ENCODE data around the gene PLB1.

Gene PLB1

DNA sequence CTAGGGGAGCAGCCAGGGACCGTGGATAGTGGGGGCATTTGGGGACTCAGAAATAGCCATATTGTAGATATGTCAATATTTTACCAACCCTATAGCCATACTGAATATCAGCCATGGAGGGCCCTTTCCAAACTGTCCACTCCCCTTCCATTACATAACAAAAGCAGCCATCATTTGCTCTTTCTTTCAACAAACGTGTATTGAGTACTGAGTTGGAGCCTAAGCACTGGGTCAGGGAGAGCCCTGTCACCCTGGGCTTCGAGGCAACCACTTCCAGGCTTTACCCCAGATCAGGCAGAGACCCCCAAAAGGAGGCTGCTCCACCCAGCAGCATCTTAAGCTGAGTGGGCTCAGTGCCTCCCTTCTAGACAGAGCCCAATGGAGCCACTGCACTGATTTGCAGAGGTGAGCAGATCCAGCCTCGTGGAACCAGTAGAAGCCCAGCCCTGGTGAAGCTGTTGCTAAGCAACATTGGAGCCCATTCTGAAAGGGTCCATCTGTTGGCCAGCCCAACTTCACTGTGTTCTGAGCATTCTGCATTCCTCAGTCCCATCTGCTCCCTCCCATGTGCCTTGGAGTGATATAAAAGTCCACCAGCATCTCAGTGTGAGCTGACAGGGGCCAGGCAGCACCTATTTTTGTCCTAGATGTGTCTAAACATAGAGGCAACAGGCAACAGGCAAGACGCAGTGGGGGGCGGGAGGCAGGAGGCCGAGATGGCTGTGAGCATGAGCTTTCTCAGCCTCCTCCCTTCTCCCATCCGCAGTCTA, 112.1 kb downstream of the PLB1 start:
- Histone ChIP-seq H3F3A (ENCODE audit: insufficient read depth, low read length) (no peaks in the 10 kb centered on the region), H2AFZ (ENCODE audit: low read length) (no peak overlapping the region), H3K9me2 (ENCODE audit: low read depth, low read length) (no peaks in the 10 kb centered on the region), H3K4me2 (ENCODE audit: low read length) (no peak overlapping the region), H3K4me1 (ENCODE audit: insufficient read depth, low read length, severe bottlenecking) (no peaks in the 10 kb centered on the region), H3K9me3 (ENCODE audit: low read length) (no peaks in the 10 kb centered on the region), H3K4me3 (ENCODE audit: low read depth, low read length, poor library complexity, severe bottlenecking) (no peak overlapping the region), H3K27ac (ENCODE audit: low read depth, low read length, poor library complexity, severe bottlenecking) (no peak overlapping the region), H3K79me2 (ENCODE audit: insufficient read depth, low read length) (no peaks in the 10 kb centered on the region), H3K36me3 (ENCODE audit: insufficient read depth, low read length) (no peaks in the 10 kb centered on the region), H3K9ac (ENCODE audit: low read length) (no peak overlapping the region), H4K20me1 (ENCODE audit: insufficient read depth, low read length) (no peaks in the 10 kb centered on the region), H3K27me3 (ENCODE audit: insufficient read depth, low read length) (peaks cover 4% of the 10 kb centered on the region; the same call in 1 of the 2 replicates)
- TF ChIP-seq EZH2 (IDR thresholded peaks at IDR 0.05; ENCODE audit: borderline replicate concordance, low read length): no peak
- TF ChIP-seq, protein P1, sequence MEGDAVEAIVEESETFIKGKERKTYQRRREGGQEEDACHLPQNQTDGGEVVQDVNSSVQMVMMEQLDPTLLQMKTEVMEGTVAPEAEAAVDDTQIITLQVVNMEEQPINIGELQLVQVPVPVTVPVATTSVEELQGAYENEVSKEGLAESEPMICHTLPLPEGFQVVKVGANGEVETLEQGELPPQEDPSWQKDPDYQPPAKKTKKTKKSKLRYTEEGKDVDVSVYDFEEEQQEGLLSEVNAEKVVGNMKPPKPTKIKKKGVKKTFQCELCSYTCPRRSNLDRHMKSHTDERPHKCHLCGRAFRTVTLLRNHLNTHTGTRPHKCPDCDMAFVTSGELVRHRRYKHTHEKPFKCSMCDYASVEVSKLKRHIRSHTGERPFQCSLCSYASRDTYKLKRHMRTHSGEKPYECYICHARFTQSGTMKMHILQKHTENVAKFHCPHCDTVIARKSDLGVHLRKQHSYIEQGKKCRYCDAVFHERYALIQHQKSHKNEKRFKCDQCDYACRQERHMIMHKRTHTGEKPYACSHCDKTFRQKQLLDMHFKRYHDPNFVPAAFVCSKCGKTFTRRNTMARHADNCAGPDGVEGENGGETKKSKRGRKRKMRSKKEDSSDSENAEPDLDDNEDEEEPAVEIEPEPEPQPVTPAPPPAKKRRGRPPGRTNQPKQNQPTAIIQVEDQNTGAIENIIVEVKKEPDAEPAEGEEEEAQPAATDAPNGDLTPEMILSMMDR (IDR thresholded peaks at IDR 0.05; ENCODE audit: low read length): no peak

DNA sequence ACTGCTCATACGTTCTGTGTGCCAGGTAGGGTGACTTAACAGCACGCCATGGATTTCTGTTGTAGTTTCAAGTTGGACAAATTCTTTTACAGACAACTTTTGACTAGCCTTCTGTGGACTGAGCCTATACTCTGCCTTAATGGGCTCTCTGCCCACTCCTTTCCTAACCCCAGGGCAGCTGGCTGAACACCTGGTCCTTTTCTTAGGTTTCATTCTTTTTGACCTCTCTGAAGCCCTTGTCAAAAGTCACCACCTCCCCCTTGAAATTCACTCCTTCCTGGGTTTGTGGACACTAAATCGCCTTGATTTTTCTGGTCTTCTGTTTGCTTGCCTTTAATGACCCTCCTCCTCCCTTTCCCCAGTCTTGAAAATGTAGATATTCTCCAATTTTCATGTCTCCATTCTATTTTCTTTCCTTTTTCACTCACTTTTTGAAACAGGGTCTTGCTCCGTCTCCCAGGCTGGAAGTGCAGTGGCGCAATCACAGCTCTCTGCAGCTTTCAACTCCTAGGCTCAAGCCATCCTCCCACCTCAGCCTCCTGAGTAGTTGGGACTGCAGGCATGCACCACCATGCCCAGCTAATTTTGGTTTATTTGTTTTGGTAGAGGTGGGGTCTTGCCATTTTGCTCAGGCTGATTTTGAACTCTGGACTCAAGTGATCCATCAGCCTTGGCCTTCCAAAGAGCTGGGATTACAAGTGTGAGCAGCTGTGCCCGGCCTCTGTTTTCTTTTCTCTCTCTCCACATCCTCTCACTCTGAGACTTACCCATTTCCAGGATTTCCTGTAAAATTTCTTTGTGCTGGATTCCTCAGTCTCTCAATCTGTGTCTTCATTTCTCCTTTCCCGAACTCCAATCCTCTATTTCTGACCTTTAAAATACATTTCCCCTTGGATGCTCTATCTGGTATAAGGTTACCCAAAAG, 112.9 kb downstream of the PLB1 start:
- no peaks in the 10 kb centered on the region for H3K9me2 ChIP-seq (ENCODE audit: low read depth, low read length)
- H2AFZ ChIP-seq (ENCODE audit: low read length): no peak overlapping the region
- no peak overlapping the region for H3K4me3 ChIP-seq (ENCODE audit: low read depth, low read length, poor library complexity, severe bottlenecking)
- no peaks in the 10 kb centered on the region for H3K4me1 ChIP-seq (ENCODE audit: insufficient read depth, low read length, severe bottlenecking)
- H4K20me1 ChIP-seq (ENCODE audit: insufficient read depth, low read length): no peaks in the 10 kb centered on the region
- H3F3A ChIP-seq (ENCODE audit: insufficient read depth, low read length): no peaks in the 10 kb centered on the region
- H3K36me3 ChIP-seq (ENCODE audit: insufficient read depth, low read length): no peaks in the 10 kb centered on the region
- TF ChIP-seq, protein P1 (IDR thresholded peaks at IDR 0.05; ENCODE audit: low read length): no peak
- no peak for TF ChIP-seq EZH2 (IDR thresholded peaks at IDR 0.05; ENCODE audit: borderline replicate concordance, low read length)
- H3K27me3 ChIP-seq (ENCODE audit: insufficient read depth, low read length): peaks cover 4% of the 10 kb centered on the region; the same call in 1 of the 2 replicates
- H3K79me2 ChIP-seq (ENCODE audit: insufficient read depth, low read length): no peaks in the 10 kb centered on the region
- no peak overlapping the region for H3K27ac ChIP-seq (ENCODE audit: low read depth, low read length, poor library complexity, severe bottlenecking)
- H3K9me3 ChIP-seq (ENCODE audit: low read length): no peaks in the 10 kb centered on the region
- no peak overlapping the region for H3K9ac ChIP-seq (ENCODE audit: low read length)
- no peak overlapping the region for H3K4me2 ChIP-seq (ENCODE audit: low read length)

DNA sequence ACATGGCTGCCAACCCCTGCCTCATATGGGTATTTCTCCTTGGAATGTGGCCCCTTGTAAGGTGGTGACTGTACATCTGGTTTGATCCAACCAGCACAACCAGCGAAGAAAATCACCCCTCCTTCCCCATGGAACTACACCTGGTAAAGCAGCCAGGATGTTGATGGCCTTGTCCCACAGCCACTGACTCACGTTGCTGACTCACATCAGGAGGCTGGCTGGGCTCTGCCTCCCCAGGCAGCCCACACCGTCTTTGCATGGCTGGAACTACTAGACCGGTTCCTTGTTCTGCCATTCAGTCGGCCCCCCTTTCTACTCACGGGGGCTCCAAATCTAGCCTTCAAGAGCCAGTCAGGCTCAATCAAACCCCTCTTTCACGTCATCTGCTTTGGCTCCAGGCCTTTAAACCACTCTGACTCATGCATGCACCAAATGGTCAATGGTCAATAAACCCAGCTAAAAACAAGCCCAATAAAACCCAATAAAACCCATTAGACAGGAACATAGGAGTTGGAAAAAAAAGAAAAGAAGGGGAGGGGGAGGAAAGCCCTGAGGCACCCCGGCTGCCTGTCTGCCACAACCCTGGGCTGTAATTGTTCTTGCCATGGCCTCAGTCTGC, 114.8 kb downstream of the PLB1 start:
- H4K20me1 ChIP-seq (ENCODE audit: insufficient read depth, low read length): no peaks in the 10 kb centered on the region
- H3F3A ChIP-seq (ENCODE audit: insufficient read depth, low read length): no peaks in the 10 kb centered on the region
- no peak overlapping the region for H3K4me3 ChIP-seq (ENCODE audit: low read depth, low read length, poor library complexity, severe bottlenecking)
- no peaks in the 10 kb centered on the region for H3K79me2 ChIP-seq (ENCODE audit: insufficient read depth, low read length)
- H3K9ac ChIP-seq (ENCODE audit: low read length): no peak overlapping the region
- H3K27me3 ChIP-seq (ENCODE audit: insufficient read depth, low read length): peaks cover 4% of the 10 kb centered on the region; the same call in 1 of the 2 replicates
- no peaks in the 10 kb centered on the region for H3K9me3 ChIP-seq (ENCODE audit: low read length)
- H3K36me3 ChIP-seq (ENCODE audit: insufficient read depth, low read length): no peaks in the 10 kb centered on the region
- H3K9me2 ChIP-seq (ENCODE audit: low read depth, low read length): no peaks in the 10 kb centered on the region
- no peak overlapping the region for H2AFZ ChIP-seq (ENCODE audit: low read length)
- TF ChIP-seq, protein P1 (IDR thresholded peaks at IDR 0.05; ENCODE audit: low read length): no peak
- no peak for TF ChIP-seq EZH2 (IDR thresholded peaks at IDR 0.05; ENCODE audit: borderline replicate concordance, low read length)
- no peak overlapping the region for H3K4me2 ChIP-seq (ENCODE audit: low read length)
- H3K27ac ChIP-seq (ENCODE audit: low read depth, low read length, poor library complexity, severe bottlenecking): no peak overlapping the region
- no peaks in the 10 kb centered on the region for H3K4me1 ChIP-seq (ENCODE audit: insufficient read depth, low read length, severe bottlenecking)

Measured in OCI-LY1 (cell line).